ENCODE data around the gene PVALB.
A peak's percentile ranks its signal among the peaks of the same experiment; 100 is the strongest.

PVALB gene

GRCh38 chr22:36772451-36772850, 44.4 kb downstream of the PVALB start:
- DNase-seq (ENCODE audit: low spot score) = no peak

- no peak for DNase-seq (ENCODE audit: low spot score)
Observed at GRCh38 chr22:36771356-36772063, 45.3 kb downstream of the PVALB start.

GRCh38 chr22:36770513-36771231, 46.2 kb downstream of the PVALB start:
- DNase-seq (ENCODE audit: low spot score) = no peak

- DNase-seq (ENCODE audit: low spot score) = no peak
Observed at GRCh38 chr22:36769541-36770512, 47.0 kb downstream of the PVALB start.

GRCh38 chr22:36768616-36769015, 48.2 kb downstream of the PVALB start:
- DNase-seq (ENCODE audit: low spot score) = no peak

GRCh38 chr22:36768141-36768540, 48.7 kb downstream of the PVALB start:
- no peak for DNase-seq (ENCODE audit: low spot score)

- no peak for DNase-seq (ENCODE audit: low spot score)
Observed at GRCh38 chr22:36767035-36767775, 49.6 kb downstream of the PVALB start.

GRCh38 chr22:36765943-36766450, 50.8 kb downstream of the PVALB start:
- no peak for DNase-seq (ENCODE audit: low spot score)

GRCh38 chr22:36765131-36765942, 51.5 kb downstream of the PVALB start:
- DNase-seq (ENCODE audit: low spot score) = no peak

- DNase-seq (ENCODE audit: low spot score) = no peak
Observed at GRCh38 chr22:36764641-36765040, 52.2 kb downstream of the PVALB start.

- DNase-seq (ENCODE audit: low spot score) = no peak
Observed at GRCh38 chr22:36764060-36764459, 52.8 kb downstream of the PVALB start.

- no peak for DNase-seq (ENCODE audit: low spot score)
Observed at GRCh38 chr22:36763576-36763975, 53.3 kb downstream of the PVALB start.

- no peak for DNase-seq (ENCODE audit: low spot score)
Observed at GRCh38 chr22:36762687-36763260, 54.1 kb downstream of the PVALB start.

GRCh38 chr22:36761553-36762240, 55.1 kb downstream of the PVALB start:
- no peak for DNase-seq (ENCODE audit: low spot score)

- DNase-seq (ENCODE audit: low spot score) = no peak
Observed at GRCh38 chr22:36760786-36761185, 56.0 kb downstream of the PVALB start.

- no peak for DNase-seq (ENCODE audit: low spot score)
Observed at GRCh38 chr22:36759481-36760159, 57.2 kb downstream of the PVALB start.

- no peak for DNase-seq (ENCODE audit: low spot score)
Observed at GRCh38 chr22:36758792-36759271, 58.0 kb downstream of the PVALB start.

- peak; percentile 69 for DNase-seq (ENCODE audit: low spot score)
Observed at GRCh38 chr22:36757668-36758211, 59.1 kb downstream of the PVALB start.
